HG03442 (cell line): Measurements from ENCODE around the gene MAL.

ENCODE experiments used
- ATAC-seq: cut with Tn5 transposase; IDR thresholded peaks from one replicate; pipeline ENCODE4 v1.9.1; 2021; ENCODE audit warnings: mild to moderate bottlenecking, moderate library complexity; ENCODE audit not compliant: unreplicated experiment

Gene MAL

GRCh38 chr2:95060446-95061118, 35.1 kb downstream of the MAL start:
- no peak for ATAC-seq

GRCh38 chr2:95061119-95061512, 35.6 kb downstream of the MAL start:
- ATAC-seq: no peak

DNA sequence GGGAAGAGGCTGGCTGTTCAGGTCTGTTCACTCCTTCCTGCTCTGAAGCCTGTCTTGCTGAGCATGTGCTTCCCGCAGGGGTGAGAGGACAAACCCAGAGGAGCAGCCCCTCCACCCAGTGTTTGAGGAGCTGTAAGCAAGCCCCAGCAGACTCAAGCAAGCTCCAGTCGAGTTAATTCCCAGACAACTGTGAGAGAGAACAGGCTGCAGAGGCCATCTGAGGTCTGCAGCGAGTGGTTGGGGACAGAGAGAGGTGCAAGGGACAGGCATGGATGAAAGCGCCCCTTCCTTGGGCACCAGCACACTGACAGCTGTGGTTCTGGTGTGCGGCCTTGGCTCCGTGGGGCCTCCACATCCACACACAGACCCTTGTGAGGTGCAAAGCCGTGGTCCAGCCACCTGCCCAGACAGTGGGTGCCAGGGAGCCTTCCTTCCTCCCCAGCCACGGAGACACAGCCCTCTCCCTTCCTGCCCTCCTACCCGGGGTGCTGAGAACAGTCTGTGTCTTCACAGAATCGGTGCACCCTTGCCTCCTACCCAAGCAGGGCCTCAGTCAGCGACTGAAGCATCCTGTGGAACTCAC, 36.2 kb downstream of the MAL start:
- ATAC-seq: no peak

- ATAC-seq: peak; percentile 22
Observed at GRCh38 chr2:95062242-95063085, 37.0 kb downstream of the MAL start.

DNA sequence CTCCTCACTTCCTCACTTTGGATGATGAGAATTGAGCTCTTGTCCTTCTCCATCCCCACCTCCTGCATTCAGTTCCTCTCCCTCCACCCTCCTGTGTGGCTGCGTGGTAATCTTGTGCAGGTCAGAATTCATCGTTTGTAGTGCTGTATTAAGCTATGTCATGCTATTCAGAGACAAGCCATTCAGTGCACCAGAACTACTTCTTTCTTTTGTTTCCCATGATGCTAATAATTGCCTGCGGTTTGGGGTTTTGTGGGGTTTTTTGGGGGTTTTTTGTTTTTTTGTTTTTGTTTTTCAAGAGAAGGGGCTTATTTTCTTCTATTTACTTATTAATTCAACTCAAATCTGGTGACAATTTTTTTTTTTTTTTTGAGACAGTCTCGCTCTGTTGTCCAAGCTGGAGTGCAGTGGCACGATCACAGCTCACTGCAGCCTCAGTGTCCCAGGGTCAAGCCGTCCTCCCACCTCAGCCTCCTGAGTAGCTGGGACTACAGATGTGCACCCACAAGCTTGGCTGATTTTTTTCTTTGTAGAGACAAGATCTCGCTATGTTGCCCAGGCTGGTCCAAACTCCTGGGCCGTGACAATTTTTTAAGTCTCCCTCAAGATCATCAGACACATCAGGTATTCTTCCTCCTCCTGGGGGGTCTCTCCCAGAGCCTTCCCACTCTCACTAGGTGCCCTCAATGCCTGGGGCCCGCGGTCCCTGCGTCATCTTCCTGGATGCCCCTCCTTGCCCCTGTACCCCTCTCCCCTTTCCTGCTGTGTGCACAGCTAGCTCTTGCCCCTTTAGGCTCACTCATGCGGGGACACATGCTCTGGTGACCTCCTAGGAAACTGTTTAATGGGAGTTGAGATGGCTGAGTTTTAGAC, 37.8 kb downstream of the MAL start:
- peak; percentile 86 for ATAC-seq

DNA sequence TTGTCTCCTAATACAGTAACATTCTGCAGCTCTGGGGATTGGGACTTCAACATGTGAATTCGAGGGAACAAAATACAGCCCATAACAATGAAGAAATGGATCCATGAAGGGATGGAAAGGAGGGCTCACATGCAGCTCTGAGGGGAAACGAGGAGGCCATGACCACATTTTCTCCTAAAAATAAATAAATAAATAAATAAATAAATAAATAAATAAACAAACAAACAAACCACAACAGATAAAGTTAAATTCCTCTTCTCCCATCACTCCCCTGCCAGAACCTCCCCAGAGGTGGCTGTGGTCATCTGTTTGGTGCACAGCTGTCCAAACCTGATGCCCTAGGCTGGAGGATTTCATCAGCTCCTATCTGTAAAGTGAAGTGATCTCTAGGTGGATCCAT, 42.7 kb downstream of the MAL start:
- ATAC-seq: no peak

DNA sequence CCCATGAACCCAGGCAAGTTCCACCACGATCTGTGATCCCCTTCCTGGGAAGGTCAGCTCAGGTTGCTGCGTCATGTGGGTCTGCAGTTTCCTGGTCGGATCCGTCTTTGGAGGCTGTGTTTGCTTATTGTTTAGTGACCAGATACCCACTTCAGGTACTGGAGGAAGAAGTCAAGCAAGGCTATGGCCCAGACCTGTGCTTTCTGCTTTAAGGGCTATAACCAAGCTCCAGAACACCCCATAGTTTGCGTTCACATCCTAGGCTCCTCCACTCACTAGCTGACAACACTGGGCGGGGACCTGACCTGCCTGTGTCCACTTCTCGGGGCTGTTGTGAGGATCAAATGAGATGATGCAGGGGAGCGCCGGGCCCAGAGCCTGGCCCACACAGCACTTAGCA, 44.0 kb downstream of the MAL start:
- ATAC-seq: no peak

DNA sequence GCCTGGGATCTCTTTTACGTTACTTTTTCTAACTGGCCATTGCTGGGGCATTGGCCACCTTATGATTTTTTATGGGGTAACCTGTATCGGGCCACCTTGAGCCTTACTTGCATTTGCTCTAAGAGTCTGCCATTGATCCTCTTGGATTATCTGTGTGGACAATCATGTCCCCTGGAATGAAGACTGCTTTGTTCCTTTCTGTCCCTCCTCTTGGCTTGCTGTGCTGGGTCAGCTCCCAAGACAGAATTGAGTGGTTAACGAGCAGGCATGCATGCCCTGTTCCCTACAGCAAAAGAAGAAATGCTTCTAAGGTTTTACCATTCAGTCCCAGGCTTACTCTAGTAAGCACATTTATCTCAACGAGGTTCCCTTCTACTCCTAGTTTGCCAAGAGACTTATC, 46.3 kb downstream of the MAL start:
- no peak for ATAC-seq

- ATAC-seq: no peak
Observed at GRCh38 chr2:95072424-95072823, 46.9 kb downstream of the MAL start.

GRCh38 chr2:95073856-95074662, 48.6 kb downstream of the MAL start:
- ATAC-seq: no peak

DNA sequence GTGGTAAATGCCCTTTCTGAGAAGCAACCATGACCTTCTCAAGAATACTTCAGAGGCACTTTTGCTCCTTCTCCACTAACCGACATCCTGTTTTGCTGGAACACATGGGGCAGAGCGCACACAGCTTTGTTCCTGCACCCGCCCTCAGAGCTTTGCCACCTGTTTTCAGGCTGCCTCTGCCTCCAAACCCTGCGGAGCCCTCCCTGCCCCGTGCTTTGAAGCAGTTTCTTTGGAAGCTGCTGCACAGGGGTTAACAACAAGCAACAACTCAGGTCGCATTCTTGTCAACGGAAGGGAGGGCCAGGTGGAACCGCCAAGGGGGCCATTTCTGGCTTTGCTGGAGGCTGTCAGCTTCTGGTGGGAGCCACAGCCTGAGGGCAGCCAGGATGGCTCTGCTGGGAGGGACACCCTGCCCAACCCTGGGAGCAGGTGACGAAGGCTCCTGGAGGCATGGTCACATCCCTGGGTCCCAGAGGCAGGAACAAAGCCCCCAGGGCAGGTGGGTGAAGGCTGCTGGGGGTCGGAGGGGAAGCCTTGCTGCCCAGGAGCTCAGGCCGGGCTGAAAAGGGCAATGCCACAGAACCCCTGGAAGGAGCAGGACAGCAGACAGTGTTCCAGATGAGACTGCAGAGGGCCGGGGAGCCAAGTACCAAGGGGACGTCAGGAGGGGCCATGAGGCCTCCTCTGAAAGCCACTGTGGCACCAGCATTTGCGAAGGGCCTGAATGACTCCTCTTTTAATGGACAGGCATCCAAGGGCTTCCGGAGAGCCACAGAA, 49.3 kb downstream of the MAL start:
- no peak for ATAC-seq

DNA sequence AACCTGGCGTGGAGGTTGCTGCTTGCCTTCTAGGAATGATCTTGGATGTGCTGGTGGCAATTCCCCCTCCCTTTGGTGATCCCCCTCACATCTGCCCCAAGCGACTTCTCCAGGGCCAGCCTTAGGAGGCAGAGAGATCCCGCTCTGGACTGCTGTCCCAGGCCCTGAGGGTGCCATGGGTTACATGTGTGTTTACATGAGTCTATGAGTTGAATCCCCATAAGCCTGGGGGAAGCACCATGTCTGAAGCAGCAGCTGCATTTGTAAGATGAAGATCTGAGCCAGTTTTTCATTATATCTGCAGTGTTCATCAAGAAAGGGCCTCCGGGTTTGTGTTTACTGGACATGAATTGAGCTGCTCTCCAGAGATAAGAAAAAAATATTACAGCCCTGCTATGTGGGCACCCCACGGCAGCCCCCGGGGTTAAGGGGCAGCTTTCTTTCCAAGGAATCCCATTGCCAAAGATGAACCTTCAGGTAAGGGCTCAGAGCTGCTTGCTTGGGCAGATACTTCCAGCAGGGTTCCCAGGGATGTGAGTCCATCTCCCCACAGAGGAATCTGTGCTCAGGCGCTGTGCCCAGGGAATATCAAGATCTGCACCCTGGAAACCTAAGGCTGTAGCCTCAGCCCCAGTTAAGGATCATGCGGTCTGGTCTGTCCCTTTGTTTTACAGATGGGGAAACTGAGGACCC, 50.1 kb downstream of the MAL start:
- ATAC-seq: no peak

GRCh38 chr2:95076705-95077529, 51.4 kb downstream of the MAL start:
- peak; percentile 78 for ATAC-seq

- ATAC-seq: no peak
Observed at GRCh38 chr2:95077530-95077825, 52.0 kb downstream of the MAL start.

DNA sequence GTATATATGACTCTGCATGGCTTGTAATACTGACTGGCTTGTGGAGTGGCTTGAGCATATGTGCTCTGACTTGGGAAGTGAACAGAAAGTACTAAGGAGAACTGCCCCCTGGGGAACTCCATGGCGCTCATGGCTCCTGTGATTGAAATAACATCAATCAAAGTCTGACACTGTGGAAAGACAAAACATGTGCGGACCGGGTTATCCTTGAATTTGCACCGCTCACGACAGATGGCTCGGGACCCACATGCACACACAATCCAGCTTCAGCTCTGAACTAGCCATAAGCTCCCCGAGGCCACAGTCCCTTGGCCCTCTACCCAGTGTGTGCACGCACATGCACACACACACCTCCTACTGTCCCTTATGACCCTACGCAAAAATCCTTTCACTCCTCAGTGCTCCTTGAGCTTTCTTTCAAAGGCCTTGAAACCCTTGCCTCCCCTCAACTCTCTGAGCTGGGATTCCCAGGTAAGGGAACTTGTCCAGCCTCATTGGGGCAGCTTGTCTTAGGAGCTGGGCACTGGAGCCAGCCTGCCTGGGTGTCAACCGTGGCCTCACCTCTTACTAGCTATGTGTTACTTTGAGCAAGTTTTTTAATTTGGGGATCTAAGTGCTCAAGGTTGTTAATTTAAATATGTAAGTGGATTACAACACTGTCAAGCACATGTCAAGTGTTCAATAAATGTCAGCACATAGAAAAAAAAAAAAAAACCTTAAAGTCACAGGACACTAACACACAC, 52.5 kb downstream of the MAL start:
- ATAC-seq: no peak

DNA sequence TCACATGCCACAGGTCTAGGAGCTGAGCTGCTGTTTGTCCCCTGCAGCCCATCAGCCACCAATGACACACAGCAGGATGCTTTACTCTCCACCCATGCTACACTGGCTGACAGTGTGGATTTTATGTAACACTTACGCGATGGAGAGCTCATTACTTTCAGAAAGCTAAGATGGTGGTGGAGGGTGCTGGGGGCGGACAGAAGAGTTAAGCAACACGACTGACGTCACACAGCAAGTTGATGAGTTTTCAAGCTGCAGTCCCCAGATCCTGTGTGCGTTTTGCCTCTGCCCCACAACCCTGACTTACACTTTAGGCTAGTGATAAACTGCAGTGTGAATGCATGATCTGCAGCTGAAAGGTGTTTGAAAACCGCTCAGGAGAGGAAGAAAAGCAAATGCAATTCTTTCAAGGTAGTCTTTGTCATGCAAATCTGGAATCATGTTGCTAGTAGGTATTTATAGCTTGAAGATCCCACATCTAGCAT, 53.7 kb downstream of the MAL start:
- no peak for ATAC-seq

DNA sequence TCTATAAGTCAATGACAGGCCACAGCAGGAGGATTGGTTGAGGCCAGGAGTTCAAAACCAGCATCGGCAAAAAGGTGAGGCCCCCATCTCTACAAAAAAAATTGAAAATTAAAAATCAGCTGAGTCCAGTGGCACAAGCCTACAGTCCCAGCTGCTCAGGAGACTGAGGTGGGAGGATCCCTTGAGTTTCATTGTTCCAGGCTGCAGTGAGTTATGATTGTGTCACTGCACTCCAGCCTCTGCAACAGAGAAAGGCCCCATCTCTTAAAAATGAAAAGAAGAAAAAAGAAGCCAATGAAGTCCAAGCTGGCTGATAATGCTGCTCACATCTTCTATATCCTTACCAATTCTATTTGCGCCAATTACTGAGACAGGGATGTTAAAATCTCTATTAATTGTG, 57.0 kb downstream of the MAL start:
- no peak for ATAC-seq
